Fibroblast of the aortic adventitia (primary cell): Measurements from ENCODE around the gene HSPA4. TPM values are rescaled to one million over a fixed set of nuclear protein-coding genes. Genes with fewer than 3 reads are reported as not detected.

Experiments used
- DNase-seq: peaks from one replicate; pipeline ENCODE4 v3.0.0-alpha.2; 2010; ENCODE audit warnings: low read depth
- H3K4me3 ChIP-seq: 2 replicates; pipeline ENCODE4 v1.5.1; 2011; ENCODE audit warnings: low read depth, mild to moderate bottlenecking, control low read depth, low read length, moderate library complexity
- CTCF ChIP-seq: IDR thresholded peaks from 2 replicates; pipeline ENCODE4 v1.5.1; 2011; ENCODE audit warnings: mild to moderate bottlenecking, low read length, control low read depth, inconsistent platforms; ENCODE audit not compliant: insufficient read depth
- total RNA-seq: library from RNA; depleted of rRNA; stranded (reverse); fragments of >200 nt; gene quantifications from 2 replicates; pipeline ENCODE4 v1.2.3, GENCODE V29; 2012; ENCODE audit warnings: low replicate concordance

The HSPA4 gene
- total RNA-seq, 1 donor: 128 TPM

DNA sequence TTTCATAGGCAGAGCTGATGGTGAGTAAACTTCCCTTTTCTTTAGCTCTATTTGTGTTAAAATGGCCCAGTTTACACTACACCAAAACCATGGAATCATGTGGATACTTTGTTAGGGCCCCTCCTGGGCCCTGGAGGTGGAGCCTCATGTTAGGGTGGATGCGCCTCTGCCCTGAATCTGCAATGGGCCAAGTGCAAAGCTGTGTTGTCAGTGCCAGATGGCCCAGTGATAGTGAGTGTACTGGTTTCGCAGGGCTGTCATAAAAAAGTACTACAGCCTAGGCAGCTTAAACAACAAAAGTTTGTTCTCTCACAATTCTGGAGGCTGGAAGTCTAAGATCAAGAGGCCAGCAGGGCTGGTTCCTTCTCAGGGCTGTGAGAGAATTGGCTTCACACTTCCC, 64.8 kb downstream of the HSPA4 start:
- no peak for DNase-seq
- H3K4me3 ChIP-seq: no peak overlapping the region
- no peak for TF ChIP-seq CTCF

GRCh38 chr5:133117166-133117911, 65.5 kb downstream of the HSPA4 start:
- no peak for DNase-seq
- no peak for TF ChIP-seq CTCF
- no peak overlapping the region for H3K4me3 ChIP-seq

DNA sequence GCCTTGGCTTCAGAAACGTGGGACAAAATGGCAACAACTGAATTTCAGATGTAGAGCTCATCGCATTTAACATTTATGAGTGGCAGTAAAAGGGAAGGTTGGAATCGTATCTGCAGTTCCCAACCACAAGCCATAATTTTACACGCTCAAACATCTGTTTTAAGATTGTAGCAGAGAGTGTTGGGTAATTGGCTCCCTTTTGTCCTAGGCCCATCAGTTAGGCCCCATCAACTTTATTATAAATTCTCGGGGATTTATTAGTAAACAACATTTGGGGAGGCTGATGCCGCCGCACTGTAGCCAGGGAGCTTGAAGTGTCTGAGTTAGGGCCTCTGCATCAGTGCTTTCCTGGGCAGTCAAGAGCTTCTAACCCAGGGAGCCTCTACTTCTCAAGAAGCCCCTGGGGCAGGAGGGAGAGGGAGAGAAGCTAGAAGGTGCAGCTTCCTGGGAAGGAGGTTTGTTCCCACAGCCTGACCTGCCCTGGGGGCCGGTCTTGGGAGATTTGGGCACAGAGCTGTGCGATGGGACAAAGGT, 66.2 kb downstream of the HSPA4 start:
- no peak for DNase-seq
- TF ChIP-seq CTCF: no peak
- no peak overlapping the region for H3K4me3 ChIP-seq

GRCh38 chr5:133118741-133119140, 66.9 kb downstream of the HSPA4 start:
- TF ChIP-seq CTCF: no peak

DNA sequence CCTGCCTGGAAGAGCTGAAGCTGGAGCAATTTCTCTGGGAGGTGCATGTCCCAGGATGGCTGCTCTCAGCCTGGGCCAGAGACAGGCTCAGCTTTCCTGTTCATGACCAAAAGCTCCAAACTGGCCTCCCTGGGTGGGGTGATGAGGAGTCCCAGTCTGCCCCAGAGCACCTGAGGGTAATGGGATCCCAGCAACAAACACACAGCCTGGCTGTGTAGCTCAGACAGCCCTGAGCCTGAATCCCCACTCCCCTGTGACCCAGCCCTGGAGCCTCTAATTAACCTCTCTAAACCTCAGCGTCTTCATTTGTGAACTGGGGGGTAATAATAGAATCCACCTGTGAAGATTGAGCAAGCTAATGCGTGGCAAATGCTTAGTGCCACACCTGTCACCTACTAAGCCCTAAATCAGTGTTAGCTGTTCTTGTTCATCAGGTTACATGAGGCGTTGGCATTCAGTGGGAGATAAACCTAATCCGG, 67.5 kb downstream of the HSPA4 start:
- H3K4me3 ChIP-seq: no peak overlapping the region
- no peak for TF ChIP-seq CTCF
- DNase-seq: no peak

More at GRCh38 chr5:133118741-133119140, 66.9 kb downstream of the HSPA4 start:
- no peak for DNase-seq
- H3K4me3 ChIP-seq: no peak overlapping the region

DNA sequence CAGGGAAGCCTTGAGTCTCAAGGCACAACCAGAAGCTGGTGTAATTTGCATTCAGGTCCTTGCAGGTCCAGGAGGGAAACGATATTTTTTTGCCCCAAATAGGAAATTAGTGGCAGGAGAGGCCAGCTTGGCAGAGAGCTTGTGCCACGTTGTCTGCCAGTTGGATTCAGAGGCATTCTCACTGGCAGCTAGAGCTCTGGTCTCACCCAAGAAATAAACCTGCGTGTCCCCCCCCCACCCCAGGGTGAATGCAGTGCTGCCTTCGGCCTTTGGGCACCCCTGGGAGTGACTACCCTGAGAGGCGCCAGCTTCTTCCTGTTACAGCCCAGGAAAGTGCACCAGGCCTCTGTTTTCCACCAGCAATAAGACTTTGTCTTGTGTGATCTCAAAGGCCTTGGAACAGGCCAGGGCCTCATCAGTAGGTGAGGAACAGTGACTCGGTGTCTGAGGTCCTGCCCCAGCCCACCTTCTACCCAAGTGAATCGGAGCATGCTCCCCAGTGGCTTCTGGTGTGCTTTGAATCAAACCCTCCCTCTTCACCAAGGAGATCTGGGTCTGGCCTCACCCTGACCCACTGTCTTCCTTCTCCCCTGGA, 68.4 kb downstream of the HSPA4 start:
- no peak overlapping the region for H3K4me3 ChIP-seq
- DNase-seq: no peak
- no peak for TF ChIP-seq CTCF
